Mammary epithelial cell (primary cell): ENCODE measurements around the gene TSHZ1.

Source experiments
- CTCF ChIP-seq, 2 donors: IDR thresholded peaks in 1 of 2; conservative IDR thresholded peaks in 1 of 2; 2 replicates each; pipeline ENCODE4 v1.5.1; 2011 to 2012; ENCODE audit warnings: inconsistent platforms in 2 of 2, low read length in 2 of 2, mild to moderate bottlenecking in 2 of 2, control low read depth in 1 of 2, low read depth in 1 of 2; ENCODE audit not compliant: insufficient read depth in 1 of 2; ENCODE audit errors: extremely low read depth in 1 of 2
- EZH2 ChIP-seq: IDR thresholded peaks from 2 replicates; pipeline ENCODE4 v1.6.1; 2012; ENCODE audit warnings: low read length, inconsistent platforms, borderline replicate concordance

GRCh38 chr18:75297731-75298130 is 87.1 kb downstream of the TSHZ1 start:
- TF ChIP-seq CTCF (conservative IDR thresholded peaks at IDR 0.05 in 1 of 2, IDR thresholded peaks at IDR 0.05 in 1 of 2; ENCODE audit: extremely low read depth in 1 of 2, insufficient read depth in 1 of 2, low read depth in 1 of 2, low read length in 2 of 2): no peak
- no peak for TF ChIP-seq EZH2
